Tibial nerve (tissue), 3 donors: ENCODE measurements around the gene PFAS.

Source experiments
- CTCF ChIP-seq, 5 experiments: fragments of 200-600 bp in 3 of 5; fragments of 450-650 bp in 2 of 5; sonication (generic) in 3 of 5; IDR thresholded peaks; one replicate each; pipeline ENCODE4 v1.5.1; 2016 to 2019; ENCODE audit warnings: antibody characterized with exemption in 5 of 5, mild to moderate bottlenecking in 3 of 5, moderate library complexity in 2 of 5
- POLR2A ChIP-seq, 2 donors: fragments of 450-650 bp; IDR thresholded peaks; one replicate each; pipeline ENCODE4 v1.6.1; 2017; ENCODE audit warnings: antibody characterized with exemption in 2 of 2, mild to moderate bottlenecking in 2 of 2, moderate library complexity in 2 of 2

GRCh38 chr17:8255499-8255898 is 6.4 kb downstream of the PFAS start:
- TF ChIP-seq CTCF (IDR thresholded peaks at IDR 0.05) (no peak), POLR2A (IDR thresholded peaks at IDR 0.05) (no peak)
